ENCODE measurements around the gene LRRC57. TPM values are rescaled to one million over a fixed set of nuclear protein-coding genes. Genes with fewer than 3 reads are reported as not detected.

LRRC57 gene
- total and polyA plus RNA-seq, 4 donors = 2.7 to 14.1 (median 5.3) TPM

DNA sequence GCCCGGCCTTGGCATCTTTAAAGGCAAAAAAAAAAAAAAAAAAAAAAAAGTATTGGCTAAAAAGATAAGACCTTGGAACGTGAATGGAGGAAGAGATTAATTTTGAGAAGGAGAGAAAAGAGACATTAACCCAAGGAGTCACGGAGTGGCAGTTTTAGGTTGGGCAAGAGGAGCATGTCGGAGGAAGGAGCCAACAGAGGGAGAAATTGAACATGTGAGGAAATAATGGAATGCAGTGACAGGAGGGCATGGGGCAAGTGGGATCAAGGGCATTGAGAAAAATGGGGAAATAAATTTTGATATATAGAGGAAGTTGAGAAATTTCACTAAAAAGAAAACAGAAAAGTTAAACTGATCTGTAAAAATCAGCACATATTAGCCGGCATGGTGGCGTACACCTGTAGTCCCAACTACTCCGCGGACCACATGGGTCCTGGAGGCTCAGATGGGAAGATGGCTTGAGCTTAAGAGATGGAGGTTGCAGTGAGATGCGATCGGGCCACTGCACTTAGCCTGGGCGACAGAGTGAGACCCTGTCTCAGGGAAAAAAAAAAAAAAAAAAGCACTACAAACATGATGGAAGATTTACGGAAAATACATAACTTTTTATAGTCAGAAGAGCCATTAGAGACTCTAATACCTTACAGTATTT, 1.3 kb upstream of the LRRC57 start:
- peaks cover 0 to 5% (median 3%) of the 10 kb centered on the region in 4 donors for H3K36me3 ChIP-seq (ENCODE audit: control insufficient read depth in 4 of 4, insufficient read depth in 3 of 4, low read depth in 1 of 4, low read length in 3 of 4)
- DNase-seq (ENCODE audit: low spot score) = no peak
- 77% methylated on average over 12 of the region's 12 CpGs for WGBS
- peak overlapping the region in 1 of 3 donors; percentile 88 for H3K4me3 ChIP-seq (ENCODE audit: low read depth in 1 of 3, low read length in 3 of 3)
- H3K4me1 ChIP-seq (ENCODE audit: control insufficient read depth in 4 of 4, insufficient read depth in 4 of 4, low read length in 3 of 4) = peaks cover 2 to 13% (median 11%) of the 10 kb centered on the region in 4 donors
- no peak for TF ChIP-seq RXRA (IDR thresholded peaks at IDR 0.05)
- peak in 1 of 2 donors; percentile 37 for TF ChIP-seq HNF4A (conservative IDR thresholded peaks at IDR 0.05)
- no peak for TF ChIP-seq NR2F2 (IDR thresholded peaks at IDR 0.05)
- H3K27ac ChIP-seq (ENCODE audit: low read depth in 1 of 2, low read length in 2 of 2) = no peak overlapping the region
- no peaks in the 10 kb centered on the region for H3K27me3 ChIP-seq (ENCODE audit: control insufficient read depth in 4 of 4, insufficient read depth in 4 of 4, low read length in 3 of 4)
- H3K9ac ChIP-seq (ENCODE audit: low read depth in 1 of 2, low read length in 2 of 2) = no peak overlapping the region
- H3K9me3 ChIP-seq (ENCODE audit: control insufficient read depth in 4 of 4, low read length in 3 of 4) = no peaks in the 10 kb centered on the region

DNA sequence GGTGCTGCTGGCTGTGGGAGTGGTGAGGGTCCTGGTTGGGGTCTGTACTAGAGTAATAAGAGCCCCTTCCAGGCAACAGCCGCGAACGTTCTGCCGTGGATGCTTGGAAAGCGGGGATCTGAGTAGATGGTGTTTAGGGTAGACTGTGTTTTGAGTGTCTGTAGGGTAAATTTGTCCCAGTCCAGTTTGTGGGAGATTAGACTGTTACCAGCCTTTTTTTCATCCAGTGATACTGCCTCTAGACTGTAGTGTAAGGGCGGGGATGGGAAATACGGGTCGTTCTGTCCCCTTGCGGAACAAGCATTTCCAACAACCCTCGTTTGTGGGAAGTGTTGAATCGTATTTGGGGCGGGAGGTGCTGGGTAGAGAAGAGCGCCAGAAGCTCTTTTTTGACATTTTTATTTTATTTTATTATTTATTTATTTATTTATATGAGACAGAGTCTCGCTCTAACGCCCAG, 469 bp upstream of the LRRC57 start:
- Histone ChIP-seq H3K27me3 (ENCODE audit: control insufficient read depth in 4 of 4, insufficient read depth in 4 of 4, low read length in 3 of 4) (no peaks in the 10 kb centered on the region), H3K36me3 (ENCODE audit: control insufficient read depth in 4 of 4, insufficient read depth in 3 of 4, low read depth in 1 of 4, low read length in 3 of 4) (peaks cover 0 to 12% (median 7%) of the 10 kb centered on the region in 4 donors), H3K4me3 (ENCODE audit: low read depth in 1 of 3, low read length in 3 of 3) (peak overlapping the region; percentile 88 to 100 (median 95)), H3K4me1 (ENCODE audit: control insufficient read depth in 4 of 4, insufficient read depth in 4 of 4, low read length in 3 of 4) (peaks cover 2 to 13% (median 11%) of the 10 kb centered on the region in 4 donors), H3K9ac (ENCODE audit: low read depth in 1 of 2, low read length in 2 of 2) (peak overlapping the region; percentile 61 to 98), H3K9me3 (ENCODE audit: control insufficient read depth in 4 of 4, low read length in 3 of 4) (no peaks in the 10 kb centered on the region), H3K27ac (ENCODE audit: low read depth in 1 of 2, low read length in 2 of 2) (peak overlapping the region; percentile 85 to 94)
- under 1% methylated on average over 15 of the region's 15 CpGs for WGBS
- DNase-seq (ENCODE audit: low spot score) = no peak
- TF ChIP-seq, protein P1, sequence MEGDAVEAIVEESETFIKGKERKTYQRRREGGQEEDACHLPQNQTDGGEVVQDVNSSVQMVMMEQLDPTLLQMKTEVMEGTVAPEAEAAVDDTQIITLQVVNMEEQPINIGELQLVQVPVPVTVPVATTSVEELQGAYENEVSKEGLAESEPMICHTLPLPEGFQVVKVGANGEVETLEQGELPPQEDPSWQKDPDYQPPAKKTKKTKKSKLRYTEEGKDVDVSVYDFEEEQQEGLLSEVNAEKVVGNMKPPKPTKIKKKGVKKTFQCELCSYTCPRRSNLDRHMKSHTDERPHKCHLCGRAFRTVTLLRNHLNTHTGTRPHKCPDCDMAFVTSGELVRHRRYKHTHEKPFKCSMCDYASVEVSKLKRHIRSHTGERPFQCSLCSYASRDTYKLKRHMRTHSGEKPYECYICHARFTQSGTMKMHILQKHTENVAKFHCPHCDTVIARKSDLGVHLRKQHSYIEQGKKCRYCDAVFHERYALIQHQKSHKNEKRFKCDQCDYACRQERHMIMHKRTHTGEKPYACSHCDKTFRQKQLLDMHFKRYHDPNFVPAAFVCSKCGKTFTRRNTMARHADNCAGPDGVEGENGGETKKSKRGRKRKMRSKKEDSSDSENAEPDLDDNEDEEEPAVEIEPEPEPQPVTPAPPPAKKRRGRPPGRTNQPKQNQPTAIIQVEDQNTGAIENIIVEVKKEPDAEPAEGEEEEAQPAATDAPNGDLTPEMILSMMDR (IDR thresholded peaks at IDR 0.05; ENCODE audit: low read depth, low read length, missing input control) = peak; percentile 4
- TF ChIP-seq YY1 (IDR thresholded peaks at IDR 0.05) (peak; percentile 53), GABPA (IDR thresholded peaks at IDR 0.05 in 1 of 2, conservative IDR thresholded peaks at IDR 0.05 in 1 of 2) (no peak), RAD21 (IDR thresholded peaks at IDR 0.05) (no peak)

DNA sequence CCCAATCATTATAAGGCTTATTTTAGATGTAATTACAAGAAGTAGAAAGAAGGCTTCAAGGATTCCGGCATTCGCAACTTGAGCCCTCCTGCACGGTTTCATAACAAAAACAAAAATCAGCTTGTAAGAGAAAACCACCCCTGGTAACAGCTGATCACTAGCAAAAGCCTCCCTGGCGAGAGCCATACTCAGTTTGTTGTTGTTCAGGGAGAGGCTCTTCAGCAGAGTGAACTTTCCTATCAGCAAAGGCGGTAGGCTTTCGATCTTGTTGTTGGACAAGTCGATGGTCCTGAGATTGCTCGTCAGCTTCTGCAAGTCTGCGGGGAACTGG, 710 bp downstream of the LRRC57 start:
- 2% methylated on average over 9 of the region's 9 CpGs for WGBS
- Histone ChIP-seq H3K27ac (ENCODE audit: low read depth in 1 of 2, low read length in 2 of 2) (peak overlapping the region; percentile 85 to 94), H3K9me3 (ENCODE audit: control insufficient read depth in 4 of 4, low read length in 3 of 4) (no peaks in the 10 kb centered on the region), H3K36me3 (ENCODE audit: control insufficient read depth in 4 of 4, insufficient read depth in 3 of 4, low read depth in 1 of 4, low read length in 3 of 4) (peaks cover 0 to 20% (median 14%) of the 10 kb centered on the region in 4 donors), H3K9ac (ENCODE audit: low read depth in 1 of 2, low read length in 2 of 2) (peak overlapping the region; percentile 61 to 98), H3K27me3 (ENCODE audit: control insufficient read depth in 4 of 4, insufficient read depth in 4 of 4, low read length in 3 of 4) (no peaks in the 10 kb centered on the region), H3K4me3 (ENCODE audit: low read depth in 1 of 3, low read length in 3 of 3) (peak overlapping the region; percentile 88 to 100 (median 95)), H3K4me1 (ENCODE audit: control insufficient read depth in 4 of 4, insufficient read depth in 4 of 4, low read length in 3 of 4) (peaks cover 2 to 13% (median 11%) of the 10 kb centered on the region in 4 donors)
- DNase-seq (ENCODE audit: low spot score) = no peak
- TF ChIP-seq JUND (IDR thresholded peaks at IDR 0.05) (no peak), HNF4G (IDR thresholded peaks at IDR 0.05) (no peak)

DNA sequence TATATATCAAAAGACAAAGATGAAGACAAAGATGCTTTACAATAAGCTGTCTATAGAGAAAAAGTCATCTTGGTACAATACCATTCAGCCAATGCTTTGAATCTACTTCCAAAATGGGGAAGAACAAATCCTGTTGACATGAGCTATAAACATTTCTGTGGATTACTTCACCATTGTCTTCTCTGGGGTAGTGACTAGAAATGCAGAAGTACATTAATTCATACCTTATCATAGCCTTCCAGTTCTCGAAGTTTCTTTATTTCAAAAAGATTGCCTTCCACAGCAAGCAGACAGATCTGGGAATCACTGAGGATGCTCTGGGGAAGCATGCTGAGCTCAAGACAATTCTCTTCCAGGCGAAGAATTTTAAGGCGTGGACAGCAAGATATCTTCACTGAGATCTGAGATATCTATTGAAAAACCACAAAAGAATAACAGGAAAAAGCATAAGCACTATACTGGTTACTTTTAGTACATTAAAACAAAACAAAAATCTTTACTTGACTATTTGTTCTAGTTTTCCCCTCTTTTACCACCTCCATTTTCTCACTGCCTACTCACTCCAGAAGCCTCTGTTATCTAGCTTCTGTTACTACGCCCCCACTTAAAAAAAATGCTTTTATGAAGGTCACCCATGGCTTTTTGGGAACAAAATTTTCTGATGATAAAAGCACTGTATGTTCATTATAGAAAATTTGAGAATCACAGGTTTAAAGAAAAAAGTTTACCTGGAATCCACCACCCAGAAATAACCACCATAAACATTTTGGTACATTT, 3.6 kb downstream of the LRRC57 start:
- no peaks in the 10 kb centered on the region for H3K9me3 ChIP-seq (ENCODE audit: control insufficient read depth in 4 of 4, low read length in 3 of 4)
- TF ChIP-seq, protein P2, sequence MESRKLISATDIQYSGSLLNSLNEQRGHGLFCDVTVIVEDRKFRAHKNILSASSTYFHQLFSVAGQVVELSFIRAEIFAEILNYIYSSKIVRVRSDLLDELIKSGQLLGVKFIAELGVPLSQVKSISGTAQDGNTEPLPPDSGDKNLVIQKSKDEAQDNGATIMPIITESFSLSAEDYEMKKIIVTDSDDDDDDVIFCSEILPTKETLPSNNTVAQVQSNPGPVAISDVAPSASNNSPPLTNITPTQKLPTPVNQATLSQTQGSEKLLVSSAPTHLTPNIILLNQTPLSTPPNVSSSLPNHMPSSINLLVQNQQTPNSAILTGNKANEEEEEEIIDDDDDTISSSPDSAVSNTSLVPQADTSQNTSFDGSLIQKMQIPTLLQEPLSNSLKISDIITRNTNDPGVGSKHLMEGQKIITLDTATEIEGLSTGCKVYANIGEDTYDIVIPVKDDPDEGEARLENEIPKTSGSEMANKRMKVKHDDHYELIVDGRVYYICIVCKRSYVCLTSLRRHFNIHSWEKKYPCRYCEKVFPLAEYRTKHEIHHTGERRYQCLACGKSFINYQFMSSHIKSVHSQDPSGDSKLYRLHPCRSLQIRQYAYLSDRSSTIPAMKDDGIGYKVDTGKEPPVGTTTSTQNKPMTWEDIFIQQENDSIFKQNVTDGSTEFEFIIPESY (IDR thresholded peaks at IDR 0.05) = no peak
- TF ChIP-seq YY1 (IDR thresholded peaks at IDR 0.05) = no peak
- peaks cover 0 to 20% (median 15%) of the 10 kb centered on the region in 4 donors for H3K36me3 ChIP-seq (ENCODE audit: control insufficient read depth in 4 of 4, insufficient read depth in 3 of 4, low read depth in 1 of 4, low read length in 3 of 4)
- H3K9ac ChIP-seq (ENCODE audit: low read depth in 1 of 2, low read length in 2 of 2) = no peak overlapping the region
- 90% methylated on average over 4 of the region's 4 CpGs for WGBS
- H3K27me3 ChIP-seq (ENCODE audit: control insufficient read depth in 4 of 4, insufficient read depth in 4 of 4, low read length in 3 of 4) = no peaks in the 10 kb centered on the region
- H3K27ac ChIP-seq (ENCODE audit: low read depth in 1 of 2, low read length in 2 of 2) = no peak overlapping the region
- H3K4me3 ChIP-seq (ENCODE audit: low read depth in 1 of 3, low read length in 3 of 3) = no peak overlapping the region
- DNase-seq (ENCODE audit: low spot score) = no peak
- H3K4me1 ChIP-seq (ENCODE audit: control insufficient read depth in 4 of 4, insufficient read depth in 4 of 4, low read length in 3 of 4) = peaks cover 2 to 13% (median 10%) of the 10 kb centered on the region in 4 donors
